NCI-H524 (cell line): ENCODE data around the gene PML.
"Not testable (repeated sequence)": the region's sequence is repeated elsewhere in the genome, so short reads cannot be mapped to it uniquely, and the experiment has no call there.

Source experiments
- DNase-seq, 2 experiments: peaks; one replicate each; lab custom pipeline; 2025; lab: John Stamatoyannopoulos, UW

Gene PML

DNA sequence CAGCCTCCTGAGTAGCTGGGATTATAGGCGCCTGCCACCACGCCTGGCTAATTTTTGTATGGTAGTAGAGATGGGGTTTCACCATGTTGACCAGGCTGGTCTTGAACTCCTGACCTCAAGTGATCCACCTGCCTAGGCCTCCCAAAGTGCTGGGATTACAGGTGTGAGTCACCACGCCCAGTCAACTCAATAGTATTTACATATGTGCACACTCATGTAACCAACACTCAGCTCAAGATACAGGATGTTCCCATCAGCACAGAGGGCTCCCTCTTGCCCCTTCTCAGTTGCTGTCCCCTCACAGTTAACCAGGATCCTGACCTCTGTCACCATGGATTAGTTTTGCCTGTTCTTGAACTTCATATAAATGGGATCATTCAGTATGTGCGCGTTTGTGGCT lies 61.8 kb downstream of the PML start:
- DNase-seq: not testable (repeated sequence)

DNA sequence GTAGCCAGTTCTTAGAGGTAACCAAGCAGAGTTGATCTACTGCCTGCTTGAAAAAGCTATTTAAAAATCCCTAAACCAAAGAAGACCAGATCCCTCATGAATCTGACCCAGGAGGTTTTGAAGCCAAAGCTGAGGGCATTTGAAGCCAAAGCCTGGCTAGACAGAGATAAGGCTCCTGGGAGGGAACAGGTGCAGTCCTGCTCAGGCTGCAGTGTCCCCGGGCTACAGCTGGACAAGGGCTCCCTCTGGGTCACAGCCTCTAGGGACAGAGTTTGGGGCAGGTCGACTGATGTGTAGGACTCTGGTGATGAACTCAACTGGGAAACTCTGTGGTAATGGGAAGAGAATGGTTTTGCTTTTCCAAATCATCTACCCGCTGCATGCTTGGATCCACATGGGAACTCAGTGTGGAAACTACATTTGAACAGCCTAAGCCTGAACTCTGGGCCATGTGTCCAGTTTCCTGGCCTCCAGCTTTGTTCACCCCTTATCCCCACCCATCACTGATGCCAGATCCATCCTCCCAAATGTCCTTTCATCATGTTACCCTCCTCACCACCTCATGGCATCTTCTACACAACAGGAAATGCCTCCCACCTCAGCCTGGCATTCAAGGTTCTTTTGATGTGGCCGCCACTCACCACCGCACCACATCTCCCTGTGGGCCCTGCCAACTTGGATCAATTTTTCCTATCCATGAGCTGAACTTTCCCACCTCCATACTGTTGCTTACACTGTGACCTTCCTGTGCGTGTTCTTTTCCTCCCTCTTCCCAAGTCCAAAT lies 64.7 kb downstream of the PML start:
- not testable (repeated sequence) for DNase-seq

DNA sequence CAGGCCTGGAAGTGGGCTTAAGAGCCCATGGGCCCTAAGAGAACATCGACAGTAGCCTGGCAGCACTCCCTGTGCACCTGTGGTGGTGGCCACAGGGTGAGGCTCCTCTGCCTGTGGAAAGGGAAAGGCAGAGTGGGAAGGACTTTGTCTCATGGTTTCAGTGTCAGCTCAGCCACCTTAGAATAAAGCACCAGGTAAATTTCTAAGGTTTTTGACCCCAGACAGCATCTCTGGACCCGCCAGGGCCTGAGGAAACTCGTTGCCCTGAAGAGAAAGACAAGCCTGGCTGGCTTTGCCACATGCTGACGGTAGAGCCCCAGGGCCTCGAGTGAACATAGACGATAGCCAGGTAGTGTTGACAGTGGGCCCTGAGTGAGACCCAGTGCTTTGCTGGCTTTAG lies 65.7 kb downstream of the PML start:
- no peak for DNase-seq

DNA sequence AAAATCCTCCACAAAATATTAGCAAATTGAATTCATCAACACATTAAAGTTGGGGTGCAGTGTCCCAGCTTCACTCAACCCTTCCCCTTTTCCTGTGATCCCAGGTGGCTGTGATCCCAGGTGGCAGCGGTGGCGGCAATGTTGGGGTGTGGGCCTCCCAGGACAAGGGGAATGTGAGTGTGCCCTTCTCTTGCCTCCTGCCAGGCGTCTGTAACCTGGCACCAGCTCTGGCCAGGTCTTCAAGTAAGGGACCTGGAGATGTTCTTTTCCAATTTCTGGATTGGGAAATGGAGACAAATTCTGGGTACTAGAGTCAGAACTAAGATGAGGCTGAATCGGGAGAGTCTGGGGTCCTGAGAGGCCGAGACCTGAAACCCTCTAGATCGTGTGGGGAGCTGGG lies 67.7 kb downstream of the PML start:
- DNase-seq: no peak

DNA sequence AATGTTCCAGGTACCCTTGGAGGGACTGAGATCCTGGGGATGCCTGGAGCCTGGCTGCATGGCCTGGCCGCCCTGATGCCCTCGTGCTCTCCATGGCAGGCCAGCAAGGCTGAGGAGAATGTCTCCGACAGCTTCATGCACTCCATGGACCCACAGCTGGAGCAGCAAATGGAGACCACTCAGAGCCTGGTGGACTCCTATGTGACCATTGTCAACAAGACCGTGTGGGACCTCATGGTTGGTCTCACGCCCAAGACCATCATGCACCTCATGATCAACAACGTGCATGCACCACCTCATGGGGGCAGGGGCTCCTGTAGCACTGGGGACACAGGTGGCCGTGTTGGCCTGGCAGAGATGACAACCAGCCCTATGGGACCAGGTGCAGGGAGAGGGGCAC lies 68.2 kb downstream of the PML start:
- DNase-seq: no peak

DNA sequence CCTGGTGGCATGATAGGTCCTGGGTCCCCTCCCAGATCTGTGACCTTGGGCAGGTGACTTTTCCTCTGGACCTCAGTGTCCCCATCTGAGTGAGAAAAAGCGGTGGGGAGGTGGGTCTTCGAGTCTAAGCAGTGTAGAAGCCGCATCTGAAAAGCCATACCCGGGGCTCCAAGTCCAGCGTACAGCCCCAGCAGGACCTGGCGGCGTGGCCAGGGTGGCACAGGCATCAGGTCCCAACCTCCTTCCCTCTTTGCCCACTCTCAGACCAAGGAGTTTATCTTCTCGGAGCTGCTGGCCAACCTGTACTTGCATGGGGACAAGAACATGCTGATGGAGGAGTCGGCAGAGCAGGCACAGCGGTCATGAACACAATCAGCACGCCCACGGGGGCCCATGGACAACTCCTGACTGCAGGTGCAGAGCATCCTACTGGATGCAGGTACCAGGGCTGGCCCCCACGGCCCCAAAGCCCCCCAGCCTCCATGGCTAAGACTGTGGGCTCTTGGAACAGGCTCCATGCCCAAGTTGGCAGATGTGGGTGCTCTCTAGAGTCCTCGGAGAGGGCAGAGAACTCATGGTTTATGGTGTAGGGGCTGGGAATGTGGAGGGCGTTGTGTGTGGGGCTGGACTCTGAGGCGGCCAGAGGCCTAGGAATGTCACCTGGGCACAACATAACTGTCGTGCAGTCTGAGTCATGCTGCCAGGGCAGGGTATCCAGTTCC lies 69.1 kb downstream of the PML start:
- not testable (repeated sequence) for DNase-seq

DNA sequence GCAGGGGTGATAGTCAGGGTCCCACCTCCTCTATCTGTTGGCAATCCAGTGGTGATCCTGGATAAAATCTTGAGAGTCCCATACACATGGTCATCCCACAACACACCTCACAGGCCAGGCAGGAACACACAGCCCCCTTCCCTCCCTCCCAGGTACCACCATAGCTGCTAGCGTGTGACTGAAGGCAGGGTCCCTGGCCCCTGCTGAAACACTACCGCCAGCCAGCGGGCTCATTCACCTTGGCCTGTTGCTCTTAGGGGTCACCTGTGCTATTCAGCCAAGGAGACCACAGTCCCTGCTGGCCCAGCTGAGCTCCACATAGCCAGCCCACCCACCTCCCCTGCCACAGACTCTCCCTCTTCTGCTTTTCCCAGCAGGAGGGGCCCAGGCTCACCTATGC lies 69.7 kb downstream of the PML start:
- DNase-seq: not testable (repeated sequence)

DNA sequence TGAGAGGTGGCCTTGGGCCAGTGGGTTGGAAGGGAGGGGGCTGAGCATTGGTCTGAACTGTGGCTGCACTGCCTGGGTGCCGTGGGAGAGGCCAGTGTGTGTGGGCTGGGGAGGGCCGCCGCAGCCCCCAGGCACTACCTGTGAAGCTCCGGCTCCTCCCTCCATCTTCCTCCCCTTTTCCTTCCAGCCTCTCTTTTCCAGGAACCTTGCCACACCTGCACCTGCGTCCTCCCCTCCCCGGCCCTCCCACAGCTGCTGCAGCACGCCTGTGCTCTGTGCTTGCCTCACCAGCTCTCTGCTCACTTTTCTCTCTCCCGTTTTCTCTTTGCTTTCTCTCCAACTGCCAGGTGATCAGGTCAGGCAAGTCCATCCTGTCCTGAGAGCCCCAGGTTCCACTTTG lies 70.3 kb downstream of the PML start:
- DNase-seq: not testable (repeated sequence)

DNA sequence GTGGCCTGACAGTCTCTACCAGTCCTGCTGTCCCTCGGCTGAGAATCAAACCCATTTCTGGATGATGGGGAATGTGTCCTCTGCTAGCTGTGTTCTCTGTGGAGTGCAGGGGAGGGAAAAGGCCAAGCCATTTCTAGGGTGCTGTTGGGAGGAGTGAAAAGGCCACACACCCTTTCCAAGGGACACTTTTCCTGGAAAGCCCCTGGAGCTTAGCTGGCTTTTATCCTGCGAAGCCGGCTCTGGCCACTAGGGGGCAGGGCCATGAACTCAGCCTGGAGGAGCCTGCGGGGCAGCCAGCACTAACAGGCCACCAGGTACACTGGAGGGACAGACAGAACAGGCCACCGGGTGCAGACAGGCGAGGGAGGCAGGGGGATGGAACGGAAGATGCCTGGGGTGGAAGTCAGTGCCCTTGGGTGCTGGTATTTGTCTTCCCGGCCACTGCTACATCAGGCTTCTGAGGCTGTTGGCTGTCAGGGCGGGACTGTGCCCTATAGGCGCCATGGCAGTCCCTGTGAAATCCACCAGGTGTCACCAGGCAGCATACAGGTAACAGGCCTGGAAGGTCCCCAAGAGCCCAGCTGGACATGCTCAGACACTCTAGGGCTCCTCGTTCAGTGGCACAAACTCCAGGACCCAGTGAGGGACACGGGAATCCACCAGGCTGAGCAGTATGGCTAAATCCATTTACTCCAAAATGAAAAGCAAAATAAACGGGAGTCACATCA lies 71.3 kb downstream of the PML start:
- DNase-seq: not testable (repeated sequence)

DNA sequence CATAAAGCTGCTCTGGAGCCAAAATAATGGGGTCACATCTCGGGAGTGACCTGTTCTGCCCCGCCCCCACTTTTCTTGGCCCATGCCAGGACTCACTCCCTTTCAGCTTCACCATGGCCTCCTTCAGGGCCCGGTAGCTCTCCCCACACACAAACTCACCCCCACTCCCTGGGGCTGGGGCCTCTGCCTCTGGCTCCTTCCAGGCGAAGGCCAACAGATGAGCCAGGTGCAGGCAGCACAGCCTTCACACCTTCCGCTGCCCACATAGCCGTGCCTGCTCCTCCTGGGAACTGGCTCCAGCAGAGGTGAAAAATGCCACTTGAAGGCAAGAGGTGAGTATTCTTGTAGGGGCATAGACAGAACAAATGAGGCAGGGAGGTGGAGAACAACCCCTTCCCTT lies 77.1 kb downstream of the PML start:
- DNase-seq: not testable (repeated sequence)

DNA sequence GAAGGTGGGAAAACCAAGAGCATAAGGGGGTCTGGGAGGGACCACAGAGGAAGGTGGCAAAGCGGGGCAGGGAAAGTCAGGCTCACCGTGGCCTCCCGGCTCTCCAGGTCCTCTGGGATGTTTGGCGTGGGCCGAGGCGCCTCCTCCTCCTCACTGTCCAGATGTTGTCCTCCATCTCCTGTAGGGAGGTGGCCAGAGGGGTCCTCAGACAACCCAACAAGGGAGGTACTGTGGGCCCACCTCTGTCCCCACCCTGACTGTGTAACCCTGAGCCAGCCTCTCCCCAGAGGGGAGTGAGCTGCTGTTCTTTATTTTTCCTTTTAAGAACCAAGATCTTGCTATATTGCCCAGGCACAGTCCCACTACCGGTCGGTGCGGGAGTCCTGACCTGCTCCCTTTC lies 77.6 kb downstream of the PML start:
- DNase-seq: not testable (repeated sequence)

DNA sequence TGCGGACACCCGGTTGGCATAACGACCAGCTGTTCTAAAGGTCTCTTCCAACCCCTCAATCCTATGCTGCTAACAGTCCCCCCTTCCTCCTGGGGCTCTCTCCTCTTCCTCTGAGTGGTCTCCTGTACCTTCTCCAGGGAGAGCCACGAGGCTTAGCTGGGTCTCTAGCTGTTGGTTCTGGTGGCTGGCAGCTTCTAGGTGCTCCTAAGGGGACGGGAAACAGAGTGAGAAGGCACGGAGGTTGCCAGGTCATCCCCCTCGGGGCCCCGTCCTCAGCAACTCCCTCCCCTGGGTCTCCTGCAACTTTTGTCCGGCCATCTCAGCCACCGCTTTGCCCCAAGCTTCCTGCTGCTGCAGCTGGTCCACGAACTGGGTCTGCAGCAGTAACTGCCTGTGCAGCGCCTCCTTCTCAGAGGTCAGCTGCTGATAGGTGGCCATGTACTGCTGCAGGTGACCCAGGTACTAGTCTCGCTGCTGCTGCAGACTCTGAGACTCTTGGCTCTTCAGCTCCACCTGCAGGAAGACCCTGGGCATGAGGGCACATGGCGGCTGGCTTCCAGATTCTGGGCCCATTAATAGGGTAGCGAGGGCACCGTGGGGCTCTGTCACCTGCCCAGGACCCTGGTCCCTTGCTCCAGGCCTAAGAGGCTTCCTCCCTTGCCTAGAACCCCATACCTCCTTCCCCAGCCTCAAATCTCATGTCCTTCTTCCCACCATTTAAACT lies 78.3 kb downstream of the PML start:
- DNase-seq: not testable (repeated sequence)

DNA sequence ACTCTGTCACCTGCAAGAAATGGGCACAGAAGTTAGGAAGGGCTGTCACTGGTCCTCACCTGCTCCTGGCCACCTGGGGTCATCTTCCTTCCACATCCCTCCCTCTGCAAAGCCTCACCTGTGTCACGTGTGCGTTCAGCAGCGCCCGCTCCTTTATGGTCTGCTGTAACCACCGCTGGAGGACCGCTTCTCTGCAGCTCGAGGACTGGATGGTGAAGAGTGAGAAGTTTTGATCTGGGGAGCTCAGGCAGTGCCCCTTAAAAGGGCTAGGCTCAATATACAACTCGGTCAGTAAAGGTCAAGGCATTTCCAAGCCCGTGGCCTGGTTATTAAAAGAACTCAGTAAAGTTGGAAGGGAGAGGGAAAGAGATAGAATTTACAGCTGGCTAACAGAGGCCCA lies 81.3 kb downstream of the PML start:
- DNase-seq: not testable (repeated sequence)

DNA sequence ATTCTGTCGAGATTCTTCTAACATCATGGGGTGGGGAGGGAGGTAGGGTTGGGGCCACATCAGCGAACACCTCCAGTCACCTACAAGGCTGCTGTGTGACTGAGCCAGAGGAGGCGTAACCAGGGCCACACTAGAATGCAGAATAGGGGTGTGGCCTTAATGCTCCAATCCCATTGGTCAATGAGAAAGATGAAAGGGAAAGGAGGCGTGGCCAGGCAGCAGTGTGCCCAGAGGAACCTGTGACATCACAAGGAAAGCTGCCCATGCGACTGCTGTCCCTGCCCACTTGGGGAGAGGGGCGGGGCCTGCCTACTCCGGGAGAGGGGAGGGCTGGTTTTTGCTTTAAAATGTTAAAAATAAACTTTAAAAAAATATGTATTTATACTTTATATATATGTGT lies 87.9 kb downstream of the PML start, which contains the start of gene GOLGA6A:
GOLGA6A (minus strand) TSS at position 101 of the 400 bp plus-strand sequence; CDS start at position 60, 41 bp downstream.
- DNase-seq: not testable (repeated sequence)

DNA sequence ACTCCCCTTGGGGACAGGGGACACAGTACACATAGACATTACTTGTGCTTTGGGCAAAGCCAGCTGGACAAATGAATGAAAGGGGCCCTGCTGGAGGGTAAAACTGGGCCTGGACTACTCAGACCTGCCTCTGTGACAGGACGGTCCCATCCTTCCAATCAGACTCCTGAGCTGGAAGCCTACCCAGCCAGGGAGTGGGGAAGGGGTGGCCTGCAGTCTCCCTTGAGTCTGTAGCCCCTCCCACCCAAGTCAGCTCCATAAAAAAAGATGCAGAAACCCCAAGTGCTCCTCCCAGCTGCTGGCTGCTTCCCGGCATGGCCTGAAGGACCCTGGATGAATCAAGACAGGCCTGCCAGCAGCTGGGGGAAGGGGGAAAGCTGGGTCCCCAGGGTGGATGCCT lies 100.1 kb downstream of the PML start:
- not testable (repeated sequence) for DNase-seq

DNA sequence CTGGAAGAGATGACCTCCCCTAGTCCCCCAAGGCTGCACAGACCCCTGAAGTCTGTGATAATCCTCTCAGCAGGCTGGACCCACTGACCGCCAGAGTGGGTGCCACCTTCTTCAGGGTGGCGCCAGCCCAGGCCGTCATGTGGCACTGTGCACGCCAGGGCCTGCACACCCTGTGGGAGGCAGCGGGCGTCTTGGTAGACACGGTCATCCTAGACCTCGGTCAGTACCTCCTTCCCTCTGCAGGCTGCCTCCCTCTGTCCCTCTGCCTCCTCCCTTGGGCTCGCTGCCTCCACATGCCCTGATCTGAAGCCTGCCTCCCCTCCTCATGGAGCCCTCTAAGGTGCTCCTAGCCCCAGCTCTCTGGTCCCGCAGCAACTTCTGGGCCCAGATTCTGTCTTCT lies 101.1 kb downstream of the PML start:
- DNase-seq: not testable (repeated sequence)

DNA sequence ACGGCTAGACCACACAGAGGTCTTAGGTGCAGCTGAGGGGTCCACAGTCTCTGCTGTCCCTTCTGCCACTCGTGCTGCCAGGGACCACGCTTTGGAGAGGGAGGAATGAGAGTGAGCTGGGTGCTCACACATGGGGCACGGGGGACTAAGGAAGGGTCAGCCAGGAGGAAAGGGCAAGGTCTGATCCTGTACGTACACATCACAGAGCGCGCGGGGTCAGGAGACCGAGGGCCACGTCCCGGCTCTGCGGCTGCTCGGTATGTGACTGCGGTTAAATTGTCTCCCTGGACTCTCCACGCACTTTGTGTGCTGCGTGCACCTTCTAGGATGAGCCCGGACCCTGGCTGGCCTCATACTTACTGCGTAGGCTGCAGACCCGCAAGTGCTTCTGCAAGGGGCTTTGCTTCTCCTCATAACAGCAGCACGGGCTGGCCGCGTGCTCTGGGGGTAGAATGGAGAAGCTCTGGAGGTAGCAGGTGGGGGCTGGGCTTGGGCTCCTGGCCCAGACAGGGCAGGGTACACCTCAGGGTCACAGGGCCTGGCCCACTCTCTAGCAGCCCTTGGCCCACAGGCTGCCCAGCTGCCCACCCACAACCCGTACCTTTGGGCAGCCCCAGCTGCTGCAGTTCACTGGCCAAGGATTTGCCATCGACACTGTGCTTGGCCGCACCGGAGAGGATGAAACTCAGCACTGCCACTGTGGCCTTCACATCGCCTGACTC lies 102.4 kb downstream of the PML start:
- not testable (repeated sequence) for DNase-seq
